ENCODE results near the gene PTPRM. TPM values are rescaled to one million over a fixed set of nuclear protein-coding genes. Genes with fewer than 3 reads are reported as not detected.

PTPRM gene
- total and polyA plus RNA-seq, 4 donors, result 61.1 to 146 (median 87.5) TPM

- DNase-seq (no peak), ATAC-seq (ENCODE audit: insufficient read depth, low FRiP score) (no peak)
- Histone ChIP-seq H3K4me1 (ENCODE audit: control insufficient read depth in 5 of 5, insufficient read depth in 5 of 5, low read length in 5 of 5) (peaks cover 0 to 4% (median 0%) of the 10 kb centered on the region in 5 donors), H3K36me3 (ENCODE audit: control insufficient read depth in 4 of 4, insufficient read depth in 4 of 4, low read length in 4 of 4) (no peaks in the 10 kb centered on the region), H3K27me3 (ENCODE audit: control insufficient read depth in 3 of 3, insufficient read depth in 3 of 3, low read length in 2 of 3) (no peaks in the 10 kb centered on the region), H3K9me3 (ENCODE audit: control insufficient read depth in 4 of 4, insufficient read depth in 3 of 4, low read length in 3 of 4) (no peaks in the 10 kb centered on the region), H3K9ac (ENCODE audit: insufficient read depth in 1 of 2, low read length in 2 of 2) (no peak overlapping the region), H3K27ac (ENCODE audit: low read depth in 1 of 2, low read length in 1 of 2) (no peak overlapping the region), H3K4me3 (no peak overlapping the region)
- TF ChIP-seq CTCF (IDR thresholded peaks at IDR 0.05; ENCODE audit: control extremely low read depth, extremely low read depth), result no peak
- WGBS, 2 donors, result 76 to 87% methylated on average over 1 of the region's 1 CpG
These were observed 22.4 kb upstream of the PTPRM start for GRCh38 chr18:7544686-7545085.

GRCh38 chr18:7545734-7546133, 21.4 kb upstream of the PTPRM start:
- DNase-seq, result no peak
- no peak overlapping the region for H3K9ac ChIP-seq (ENCODE audit: insufficient read depth in 1 of 2, low read length in 2 of 2)
- H3K9me3 ChIP-seq (ENCODE audit: control insufficient read depth in 4 of 4, insufficient read depth in 3 of 4, low read length in 3 of 4), result no peaks in the 10 kb centered on the region
- H3K4me1 ChIP-seq (ENCODE audit: control insufficient read depth in 5 of 5, insufficient read depth in 5 of 5, low read length in 5 of 5), result peaks cover 0 to 4% (median 0%) of the 10 kb centered on the region in 5 donors
- no peak overlapping the region for H3K27ac ChIP-seq (ENCODE audit: low read depth in 1 of 2, low read length in 1 of 2)
- no peaks in the 10 kb centered on the region for H3K36me3 ChIP-seq (ENCODE audit: control insufficient read depth in 4 of 4, insufficient read depth in 4 of 4, low read length in 4 of 4)
- H3K27me3 ChIP-seq (ENCODE audit: control insufficient read depth in 3 of 3, insufficient read depth in 3 of 3, low read length in 2 of 3), result no peaks in the 10 kb centered on the region
- no peak overlapping the region for H3K4me3 ChIP-seq
- TF ChIP-seq CTCF (IDR thresholded peaks at IDR 0.05; ENCODE audit: control extremely low read depth, extremely low read depth), result no peak
- ATAC-seq (ENCODE audit: insufficient read depth, low FRiP score), result no peak
- WGBS, 2 donors, result 66 to 75% methylated on average over 5 of the region's 5 CpGs

GRCh38 chr18:7548221-7548620, 18.9 kb upstream of the PTPRM start:
- peaks cover 0 to 4% (median 0%) of the 10 kb centered on the region in 5 donors for H3K4me1 ChIP-seq (ENCODE audit: control insufficient read depth in 5 of 5, insufficient read depth in 5 of 5, low read length in 5 of 5)
- DNase-seq (no peak), ATAC-seq (ENCODE audit: insufficient read depth, low FRiP score) (no peak)
- H3K4me3 ChIP-seq, result no peak overlapping the region
- TF ChIP-seq CTCF (IDR thresholded peaks at IDR 0.05; ENCODE audit: control extremely low read depth, extremely low read depth), result no peak
- H3K9ac ChIP-seq (ENCODE audit: insufficient read depth in 1 of 2, low read length in 2 of 2), result no peak overlapping the region
- no peak overlapping the region for H3K27ac ChIP-seq (ENCODE audit: low read depth in 1 of 2, low read length in 1 of 2)
- no peaks in the 10 kb centered on the region for H3K36me3 ChIP-seq (ENCODE audit: control insufficient read depth in 4 of 4, insufficient read depth in 4 of 4, low read length in 4 of 4)
- WGBS, 2 donors, result 91 to 92% methylated on average over 11 of the region's 11 CpGs
- H3K27me3 ChIP-seq (ENCODE audit: control insufficient read depth in 3 of 3, insufficient read depth in 3 of 3, low read length in 2 of 3), result no peaks in the 10 kb centered on the region
- no peaks in the 10 kb centered on the region for H3K9me3 ChIP-seq (ENCODE audit: control insufficient read depth in 4 of 4, insufficient read depth in 3 of 4, low read length in 3 of 4)

GRCh38 chr18:7548721-7549120, 18.4 kb upstream of the PTPRM start:
- 84 to 86% methylated on average over 3 of the region's 3 CpGs for WGBS, 2 donors
- H3K27me3 ChIP-seq (ENCODE audit: control insufficient read depth in 3 of 3, insufficient read depth in 3 of 3, low read length in 2 of 3), result no peaks in the 10 kb centered on the region
- no peak overlapping the region for H3K9ac ChIP-seq (ENCODE audit: insufficient read depth in 1 of 2, low read length in 2 of 2)
- ATAC-seq (ENCODE audit: insufficient read depth, low FRiP score) (no peak), DNase-seq (peak in 2 of 3 donors; percentile 27 to 57)
- H3K4me1 ChIP-seq (ENCODE audit: control insufficient read depth in 5 of 5, insufficient read depth in 5 of 5, low read length in 5 of 5), result peaks cover 0 to 4% (median 0%) of the 10 kb centered on the region in 5 donors
- no peaks in the 10 kb centered on the region for H3K36me3 ChIP-seq (ENCODE audit: control insufficient read depth in 4 of 4, insufficient read depth in 4 of 4, low read length in 4 of 4)
- no peak overlapping the region for H3K27ac ChIP-seq (ENCODE audit: low read depth in 1 of 2, low read length in 1 of 2)
- no peaks in the 10 kb centered on the region for H3K9me3 ChIP-seq (ENCODE audit: control insufficient read depth in 4 of 4, insufficient read depth in 3 of 4, low read length in 3 of 4)
- TF ChIP-seq CTCF (IDR thresholded peaks at IDR 0.05; ENCODE audit: control extremely low read depth, extremely low read depth), result no peak
- no peak overlapping the region for H3K4me3 ChIP-seq

Data from lung (tissue), 12 donors.